Inflammatory macrophage treated with lipopolysaccharide for 1 hour (primary cell): ENCODE results near the gene FAM221A.
"Not testable (repeated sequence)": the region's sequence is repeated elsewhere in the genome, so short reads cannot be mapped to it uniquely, and the experiment has no call there.

Source experiments
- DNase-seq, 2 donors: peaks; one replicate each; pipeline ENCODE4 v3.0.0-alpha.2; 2020 to 2022

The FAM221A gene

DNA sequence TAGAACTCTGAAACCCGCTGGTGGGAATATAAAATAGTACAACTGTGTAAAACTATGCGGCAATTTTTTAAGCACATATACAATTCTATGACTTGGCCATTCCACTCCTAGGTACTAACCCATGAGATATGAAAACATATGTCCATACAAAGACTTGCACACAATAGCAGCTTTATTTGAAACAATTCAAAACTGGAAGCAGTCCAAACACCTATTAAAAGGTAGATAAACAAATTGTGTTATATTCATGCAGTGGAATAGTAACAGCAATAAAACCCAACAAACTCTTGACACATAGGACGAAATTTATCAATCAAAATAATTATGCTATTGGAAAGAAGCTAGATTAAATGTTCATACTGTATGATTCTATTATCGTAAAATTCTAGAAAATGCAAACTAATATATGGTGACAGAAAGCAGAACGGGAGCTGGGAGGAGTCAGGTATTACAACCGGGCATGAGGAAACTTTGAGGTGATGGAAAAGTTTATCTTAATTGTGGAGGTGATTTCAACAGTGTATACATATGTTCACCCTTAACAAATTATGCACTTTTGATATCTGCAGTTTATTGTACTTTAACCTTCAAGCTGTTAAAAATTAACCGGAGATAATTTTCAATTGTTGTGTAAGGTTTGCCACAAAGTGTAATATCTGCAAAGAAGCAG is 29.2 kb downstream of the FAM221A start:
- DNase-seq = no peak

GRCh38 chr7:23710000-23710399 is 30.0 kb downstream of the FAM221A start, which contains the start of gene STK31:
STK31 (plus strand) TSS chr7:23710219; CDS start chr7:23710286, 67 bp downstream.
- DNase-seq = no peak

DNA sequence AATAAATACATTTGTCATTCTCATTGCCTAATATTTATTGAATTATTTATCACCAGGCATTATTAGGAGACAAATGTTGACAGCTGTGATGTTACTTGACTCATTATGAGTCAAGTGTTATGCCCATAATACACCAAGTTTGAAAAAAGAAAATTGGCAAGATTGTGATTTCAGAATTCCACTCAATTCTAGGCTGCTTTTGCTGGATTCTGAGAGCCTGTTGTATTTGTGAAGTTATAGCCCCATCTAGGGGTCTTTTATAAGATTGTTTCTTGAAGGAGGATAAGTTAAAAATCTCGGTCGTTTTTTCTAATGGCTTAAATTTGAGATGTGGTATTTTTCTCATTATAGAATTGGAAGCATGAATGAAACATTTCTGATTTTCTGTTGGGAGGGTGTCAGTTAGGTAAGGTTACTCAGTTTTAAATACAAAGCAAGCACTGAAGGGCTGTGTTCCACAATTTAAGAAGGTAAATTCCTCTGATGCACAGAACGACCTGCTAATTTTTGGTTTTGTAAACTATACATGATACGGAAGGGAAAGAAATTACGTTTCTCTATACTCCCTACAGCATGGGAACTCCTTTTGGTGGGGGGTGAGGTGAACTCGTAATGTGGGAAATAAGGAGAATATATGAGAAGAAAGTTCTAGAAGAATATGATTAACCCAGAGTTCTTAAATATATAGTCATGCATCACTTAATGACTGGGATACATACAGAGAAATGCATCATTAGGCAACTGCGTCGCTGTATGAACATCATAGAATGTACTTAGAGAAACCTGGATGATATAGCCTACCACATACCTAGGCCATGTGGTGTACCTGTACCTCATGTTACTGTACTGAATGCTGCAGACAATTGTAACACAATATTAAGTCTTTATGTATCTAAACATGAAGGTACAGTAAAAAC is 32.6 kb downstream of the FAM221A start:
- DNase-seq = peak; percentile 35 to 71

DNA sequence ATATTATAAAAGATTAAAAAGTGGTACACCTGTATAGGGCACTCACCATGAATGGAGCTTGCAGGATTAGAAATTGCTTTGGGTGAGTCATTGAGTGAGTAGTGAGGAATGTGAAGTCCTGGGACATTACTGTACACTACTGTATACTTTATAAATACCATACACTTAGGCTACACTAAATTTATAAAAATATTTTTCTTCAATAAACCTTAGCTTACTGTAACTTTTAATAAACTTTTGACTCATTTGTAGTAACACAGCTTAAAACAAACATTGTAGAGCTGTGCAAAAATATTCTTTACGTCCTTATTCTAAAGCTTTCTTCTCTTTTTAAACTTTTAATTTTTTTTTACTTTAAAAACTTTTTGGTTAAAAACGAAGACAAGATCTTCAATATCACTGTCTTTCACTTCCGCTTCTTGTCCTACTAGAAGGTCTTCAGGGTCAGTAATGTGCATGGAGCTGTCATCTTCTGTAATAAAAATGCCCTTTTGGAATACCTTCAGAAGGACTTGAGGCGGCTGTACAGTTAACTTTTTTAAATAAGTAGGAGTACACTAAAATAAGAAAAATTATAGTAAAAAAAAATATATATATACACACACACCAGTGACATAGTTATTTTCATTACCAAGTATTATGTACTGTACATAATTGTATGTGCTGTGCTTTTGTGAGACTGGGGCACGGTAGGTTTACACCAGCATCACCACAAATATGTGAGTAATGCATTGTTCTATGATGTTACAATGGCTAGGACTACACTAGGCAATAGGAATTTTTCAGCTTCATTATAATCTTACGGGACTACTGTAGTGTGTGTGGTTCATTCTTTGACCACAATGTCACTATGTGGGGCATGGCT is 33.5 kb downstream of the FAM221A start:
- DNase-seq = no peak

GRCh38 chr7:23714150-23714464 is 34.1 kb downstream of the FAM221A start:
- no peak for DNase-seq

DNA sequence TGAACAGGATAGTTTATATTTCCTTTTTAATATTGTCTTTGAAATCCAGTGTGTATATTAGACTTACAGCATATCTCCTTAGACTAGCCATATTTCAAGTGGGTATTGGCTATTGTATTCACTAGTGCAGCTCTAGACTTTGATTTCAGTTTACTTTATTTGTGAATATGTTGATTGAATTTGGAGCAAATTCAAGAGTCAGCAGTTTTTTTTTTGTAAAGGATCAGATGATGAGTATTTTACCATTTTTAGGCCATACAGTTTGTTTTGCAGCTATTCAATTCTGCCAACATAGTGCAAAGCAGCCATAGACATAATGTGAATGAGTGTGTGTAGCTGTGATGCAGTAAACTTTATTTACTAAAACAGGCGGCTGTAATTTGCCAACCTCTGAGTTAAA is 34.6 kb downstream of the FAM221A start:
- no peak for DNase-seq

- DNase-seq = no peak
These were observed 35.1 kb downstream of the FAM221A start for GRCh38 chr7:23715099-23715498.

DNA sequence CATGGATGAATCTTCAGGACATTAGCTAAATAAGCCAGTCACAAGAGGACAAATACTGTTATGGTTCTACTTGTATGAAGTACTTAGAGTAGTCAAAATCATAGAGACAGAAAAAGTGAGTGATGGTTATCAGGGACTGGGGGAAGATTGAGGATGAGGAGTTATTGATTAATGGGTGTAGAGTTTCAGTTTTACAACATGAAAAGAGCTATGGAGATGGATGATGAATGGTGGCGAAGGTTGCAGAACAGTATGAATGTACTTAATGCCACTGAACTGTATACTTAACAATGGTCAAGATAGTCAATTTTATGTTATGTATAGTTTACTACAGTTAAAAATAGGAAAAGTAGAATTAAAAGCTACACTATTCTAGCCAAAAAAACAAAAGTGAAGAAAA is 37.8 kb downstream of the FAM221A start:
- no peak for DNase-seq

DNA sequence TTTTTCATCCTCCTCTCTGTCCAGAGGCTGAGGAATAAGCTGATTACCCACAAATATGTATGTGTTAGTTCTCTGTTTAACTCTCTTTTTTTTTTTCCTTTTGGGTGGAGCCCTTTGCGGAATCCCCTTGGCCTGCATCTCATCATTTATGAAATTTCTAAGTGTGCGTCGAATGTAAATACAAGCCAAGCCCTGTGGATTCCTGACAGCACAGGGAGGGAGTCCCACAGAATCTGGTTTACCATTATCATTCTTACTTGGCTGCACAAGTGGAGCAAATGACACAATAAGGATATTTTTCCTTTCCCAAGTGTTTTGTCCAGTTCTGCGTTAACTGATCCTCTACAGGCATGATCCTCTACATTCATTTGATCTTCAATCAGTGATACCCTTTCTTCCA is 41.5 kb downstream of the FAM221A start:
- no peak for DNase-seq

- DNase-seq = not testable (repeated sequence)
These were observed 42.7 kb downstream of the FAM221A start for GRCh38 chr7:23722587-23723216.

DNA sequence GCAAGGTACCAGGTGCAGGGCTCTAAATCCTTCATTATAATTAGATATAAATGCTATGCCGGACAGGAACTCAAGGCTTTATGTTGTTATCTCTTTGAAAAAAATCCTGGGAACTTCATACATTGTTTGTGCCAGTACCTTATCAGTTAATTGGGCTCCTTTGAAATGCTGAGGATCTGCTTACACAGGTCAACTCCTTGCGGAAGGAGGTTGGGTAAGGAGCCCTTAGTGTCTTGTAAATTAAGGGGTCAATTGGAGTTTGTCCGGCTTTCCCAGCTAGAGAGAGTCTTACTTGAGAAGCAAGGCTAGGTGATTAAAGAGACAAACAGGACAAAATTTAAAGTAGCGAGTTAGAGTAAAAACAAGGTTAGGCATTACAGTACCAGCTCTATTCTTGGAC is 44.1 kb downstream of the FAM221A start:
- DNase-seq = not testable (repeated sequence)

DNA sequence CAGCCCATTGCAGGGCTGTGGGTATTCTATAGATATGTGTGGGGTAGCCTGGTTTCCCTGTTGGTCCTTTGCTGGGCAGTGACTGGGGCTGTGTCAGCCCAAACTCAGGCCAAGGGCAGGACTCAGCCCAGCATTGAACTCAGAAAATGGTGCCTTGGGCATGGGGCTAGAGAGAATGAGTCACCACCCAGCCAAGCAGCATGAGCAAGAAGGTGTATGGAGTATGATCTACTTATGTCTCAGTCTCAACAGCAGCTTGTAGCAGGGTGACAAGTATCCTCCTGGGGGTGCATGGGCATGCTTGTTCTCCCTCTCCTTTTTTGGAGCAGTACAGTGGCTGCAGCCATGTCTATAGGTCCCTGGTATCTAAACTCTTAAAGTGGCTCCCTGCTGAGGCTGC is 62.1 kb downstream of the FAM221A start:
- DNase-seq = no peak

DNA sequence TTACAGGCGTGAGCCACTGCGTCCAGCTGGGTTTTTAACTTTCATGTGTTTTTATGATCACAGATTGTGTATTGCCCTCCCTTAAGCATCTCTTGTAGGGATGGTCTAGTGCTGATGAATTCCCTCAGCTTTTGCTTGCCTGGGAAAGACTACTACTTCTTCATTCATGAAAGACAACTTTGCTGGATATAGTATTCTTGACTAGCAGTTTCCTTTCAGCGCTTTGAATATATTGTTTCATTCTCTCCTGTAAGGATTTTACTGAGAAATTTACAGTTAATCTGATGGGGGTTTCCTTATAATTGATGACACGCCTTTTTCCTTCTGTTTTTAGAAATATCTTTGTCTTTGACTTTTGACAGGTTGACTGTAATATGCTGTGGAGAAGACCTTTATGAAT is 63.2 kb downstream of the FAM221A start:
- DNase-seq = no peak

GRCh38 chr7:23746629-23747028 is 66.6 kb downstream of the FAM221A start:
- DNase-seq = no peak

GRCh38 chr7:23751852-23752251 is 71.9 kb downstream of the FAM221A start:
- DNase-seq = no peak
